ENCODE results near the gene CHCHD1. TPM values are rescaled to one million over a fixed set of nuclear protein-coding genes. Genes with fewer than 3 reads are reported as not detected.

The CHCHD1 gene
- total RNA-seq, 1 donor from 2014 or later, result 25.3 TPM

GRCh38 chr10:73781548-73781878, 335 bp upstream of the CHCHD1 start:
- Histone ChIP-seq H4K20me1 (ENCODE audit: insufficient read depth, low read length) (peaks cover 33% of the 10 kb centered on the region), H3K36me3 (ENCODE audit: insufficient read depth, low read length) (peaks cover 8% of the 10 kb centered on the region), H3K27ac (ENCODE audit: low read depth, low read length) (peak overlapping the region; percentile 73), H3K9ac (ENCODE audit: low read length) (peak overlapping the region; percentile 92), H3K4me1 (ENCODE audit: insufficient read depth, low read length) (peaks cover 21% of the 10 kb centered on the region), H3K4me2 (ENCODE audit: low read length) (peak overlapping the region; percentile 95), H2AFZ (ENCODE audit: low read depth, low read length) (peak overlapping the region; percentile 69), H3K9me3 (ENCODE audit: insufficient read depth, low read depth, low read length) (no peaks in the 10 kb centered on the region), H3K4me3 (ENCODE audit: insufficient read depth, low read depth, low read length) (peak overlapping the region; percentile 89), H3K79me2 (ENCODE audit: insufficient read depth, low read length) (peaks cover 82% of the 10 kb centered on the region), H3K27me3 (ENCODE audit: insufficient read depth, low read length) (no peaks in the 10 kb centered on the region)
- no peaks in the 10 kb centered on the region for H3K9me3 Mint-ChIP-seq (ENCODE audit: unreplicated experiment)
- DNase-seq (ENCODE audit: low read depth) (no peak), FAIRE-seq (no peak)
- peaks cover 12% of the 10 kb centered on the region for H3K4me1 Mint-ChIP-seq (ENCODE audit: low read depth, unreplicated experiment)
- no peaks in the 10 kb centered on the region for H3K27me3 Mint-ChIP-seq (ENCODE audit: low read depth, unreplicated experiment)
- TF ChIP-seq CTCF (IDR thresholded peaks at IDR 0.05; ENCODE audit: insufficient read depth, low read depth, low read length) (no peak), EZH2 (IDR thresholded peaks at IDR 0.05; ENCODE audit: insufficient read depth, low read length) (no peak)
- H3K4me3 Mint-ChIP-seq (ENCODE audit: unreplicated experiment), result peak overlapping the region; percentile 99
- H3K36me3 Mint-ChIP-seq (ENCODE audit: low read depth, unreplicated experiment), result peaks cover 3% of the 10 kb centered on the region
- peak overlapping the region; percentile 98 for H3K27ac Mint-ChIP-seq (ENCODE audit: unreplicated experiment)

GRCh38 chr10:73782749-73783085, 869 bp downstream of the CHCHD1 start:
- no peak for FAIRE-seq
- H3K9me3 ChIP-seq (ENCODE audit: insufficient read depth, low read depth, low read length), result no peaks in the 10 kb centered on the region
- Mint-ChIP-seq H3K27me3 (ENCODE audit: low read depth, unreplicated experiment) (no peaks in the 10 kb centered on the region), H3K36me3 (ENCODE audit: low read depth, unreplicated experiment) (no peaks in the 10 kb centered on the region), H3K4me3 (ENCODE audit: unreplicated experiment) (peak overlapping the region; percentile 99), H3K27ac (ENCODE audit: unreplicated experiment) (peak overlapping the region; percentile 98), H3K4me1 (ENCODE audit: low read depth, unreplicated experiment) (peaks cover 20% of the 10 kb centered on the region), H3K9me3 (ENCODE audit: unreplicated experiment) (no peaks in the 10 kb centered on the region)
- H3K4me3 ChIP-seq (ENCODE audit: insufficient read depth, low read depth, low read length), result peak overlapping the region; percentile 89
- DNase-seq (ENCODE audit: low read depth), result no peak
- TF ChIP-seq CTCF (IDR thresholded peaks at IDR 0.05; ENCODE audit: insufficient read depth, low read depth, low read length), result no peak
- TF ChIP-seq EZH2 (IDR thresholded peaks at IDR 0.05; ENCODE audit: insufficient read depth, low read length), result no peak
- H3K36me3 ChIP-seq (ENCODE audit: insufficient read depth, low read length), result peaks cover 8% of the 10 kb centered on the region
- peak overlapping the region; percentile 95 for H3K4me2 ChIP-seq (ENCODE audit: low read length)
- no peaks in the 10 kb centered on the region for H3K27me3 ChIP-seq (ENCODE audit: insufficient read depth, low read length)
- H4K20me1 ChIP-seq (ENCODE audit: insufficient read depth, low read length), result peaks cover 44% of the 10 kb centered on the region
- H3K27ac ChIP-seq (ENCODE audit: low read depth, low read length), result peak overlapping the region; percentile 73
- peaks cover 28% of the 10 kb centered on the region for H3K4me1 ChIP-seq (ENCODE audit: insufficient read depth, low read length)
- peak overlapping the region; percentile 92 for H3K9ac ChIP-seq (ENCODE audit: low read length)
- peaks cover 86% of the 10 kb centered on the region for H3K79me2 ChIP-seq (ENCODE audit: insufficient read depth, low read length)
- peak overlapping the region; percentile 69 for H2AFZ ChIP-seq (ENCODE audit: low read depth, low read length)

- Histone ChIP-seq H3K27me3 (ENCODE audit: insufficient read depth, low read length) (no peaks in the 10 kb centered on the region), H2AFZ (ENCODE audit: low read depth, low read length) (peak within 1 kb of the TSS; percentile 94), H3K4me1 (ENCODE audit: insufficient read depth, low read length) (peaks cover 28% of the 10 kb centered on the region), H3K36me3 (ENCODE audit: insufficient read depth, low read length) (peaks cover 14% of the 10 kb centered on the region), H3K4me2 (ENCODE audit: low read length) (peak within 1 kb of the TSS; percentile 98), H3K9me3 (ENCODE audit: insufficient read depth, low read depth, low read length) (no peaks in the 10 kb centered on the region), H3K79me2 (ENCODE audit: insufficient read depth, low read length) (peaks cover 87% of the 10 kb centered on the region), H3K4me3 (ENCODE audit: insufficient read depth, low read depth, low read length) (peak within 1 kb of the TSS; percentile 81), H3K9ac (ENCODE audit: low read length) (peak within 1 kb of the TSS; percentile 85), H4K20me1 (ENCODE audit: insufficient read depth, low read length) (peaks cover 58% of the 10 kb centered on the region), H3K27ac (ENCODE audit: low read depth, low read length) (peak within 1 kb of the TSS; percentile 72)
- peak within 1 kb of the TSS; percentile 92 for H3K27ac Mint-ChIP-seq (ENCODE audit: unreplicated experiment)
- peaks cover 9% of the 10 kb centered on the region for H3K36me3 Mint-ChIP-seq (ENCODE audit: low read depth, unreplicated experiment)
- no peaks in the 10 kb centered on the region for H3K9me3 Mint-ChIP-seq (ENCODE audit: unreplicated experiment)
- DNase-seq (ENCODE audit: low read depth), result peak; percentile 94
- peaks cover 17% of the 10 kb centered on the region for H3K4me1 Mint-ChIP-seq (ENCODE audit: low read depth, unreplicated experiment)
- H3K27me3 Mint-ChIP-seq (ENCODE audit: low read depth, unreplicated experiment), result no peaks in the 10 kb centered on the region
- TF ChIP-seq CTCF (IDR thresholded peaks at IDR 0.05; ENCODE audit: insufficient read depth, low read depth, low read length), result no peak
- TF ChIP-seq EZH2 (IDR thresholded peaks at IDR 0.05; ENCODE audit: insufficient read depth, low read length), result no peak
- H3K4me3 Mint-ChIP-seq (ENCODE audit: unreplicated experiment), result peak within 1 kb of the TSS; percentile 100
- peak; percentile 96 for FAIRE-seq
Measured at GRCh38 chr10:73785211-73785720, 3.4 kb downstream of the CHCHD1 start, which contains the start of gene ZSWIM8. ZSWIM8 (plus strand) TSS chr10:73785606; CDS start chr10:73785879, 273 bp downstream.
